Measurements from ENCODE around the gene PIR.

GRCh38 chrX:15416133-15416993 lies 76.8 kb downstream of the PIR start:
- TF ChIP-seq CTCF (IDR thresholded peaks at IDR 0.05) (no peak), POLR2AphosphoS5 (IDR thresholded peaks at IDR 0.05) (no peak), POLR2A (IDR thresholded peaks at IDR 0.05) (no peak)
